Measurements from ENCODE around the gene CFAP74.

CFAP74 gene

GRCh38 chr1:2019571-2020309 lies 16.2 kb upstream of the CFAP74 start:
- DNase-seq, result no peak
- TF ChIP-seq GATA1 (IDR thresholded peaks at IDR 0.05; ENCODE audit: low read depth, low read length) (no peak), POLR2A (IDR thresholded peaks at IDR 0.05; ENCODE audit: low read length) (no peak)

- peak in 1 of 2 experiments; percentile 26 for DNase-seq
- no peak for TF ChIP-seq POLR2A (IDR thresholded peaks at IDR 0.05; ENCODE audit: low read length)
- no peak for TF ChIP-seq GATA1 (IDR thresholded peaks at IDR 0.05; ENCODE audit: low read depth, low read length)
Observed at GRCh38 chr1:2019172-2019543, 15.6 kb upstream of the CFAP74 start, which contains the start of gene GABRD. Gene GABRD, plus strand, starts transcription at chr1:2019345. Its CDS starts 79 bp downstream, at chr1:2019424.

- TF ChIP-seq POLR2A (IDR thresholded peaks at IDR 0.05; ENCODE audit: low read length), result no peak
- TF ChIP-seq GATA1 (IDR thresholded peaks at IDR 0.05; ENCODE audit: low read depth, low read length), result no peak
- no peak for DNase-seq
Observed at GRCh38 chr1:2018217-2019171, 14.9 kb upstream of the CFAP74 start.

GRCh38 chr1:2016123-2016522 lies 12.5 kb upstream of the CFAP74 start:
- DNase-seq, result no peak
- TF ChIP-seq POLR2A (IDR thresholded peaks at IDR 0.05; ENCODE audit: low read length) (no peak), GATA1 (IDR thresholded peaks at IDR 0.05; ENCODE audit: low read depth, low read length) (no peak)

GRCh38 chr1:2014741-2015735 lies 11.5 kb upstream of the CFAP74 start:
- no peak for DNase-seq

GRCh38 chr1:2014181-2014580 lies 10.6 kb upstream of the CFAP74 start:
- TF ChIP-seq GATA1 (IDR thresholded peaks at IDR 0.05; ENCODE audit: low read depth, low read length) (no peak), POLR2A (IDR thresholded peaks at IDR 0.05; ENCODE audit: low read length) (no peak)
- no peak for DNase-seq

More at GRCh38 chr1:2014741-2015735, 11.5 kb upstream of the CFAP74 start:
- no peak for TF ChIP-seq GATA1 (IDR thresholded peaks at IDR 0.05; ENCODE audit: low read depth, low read length)
- no peak for TF ChIP-seq POLR2A (IDR thresholded peaks at IDR 0.05; ENCODE audit: low read length)

- DNase-seq, result no peak
- TF ChIP-seq GATA1 (IDR thresholded peaks at IDR 0.05; ENCODE audit: low read depth, low read length), result no peak
- TF ChIP-seq POLR2A (IDR thresholded peaks at IDR 0.05; ENCODE audit: low read length), result no peak
Observed at GRCh38 chr1:2009101-2010053, 5.8 kb upstream of the CFAP74 start.

GRCh38 chr1:2004856-2005255 lies 1.3 kb upstream of the CFAP74 start:
- TF ChIP-seq POLR2A (IDR thresholded peaks at IDR 0.05; ENCODE audit: low read length) (no peak), GATA1 (IDR thresholded peaks at IDR 0.05; ENCODE audit: low read depth, low read length) (no peak)
- DNase-seq, result no peak

GRCh38 chr1:2001773-2002411 lies 1.7 kb downstream of the CFAP74 start:
- TF ChIP-seq GATA1 (IDR thresholded peaks at IDR 0.05; ENCODE audit: low read depth, low read length) (no peak), POLR2A (IDR thresholded peaks at IDR 0.05; ENCODE audit: low read length) (no peak)
- no peak for DNase-seq

- TF ChIP-seq POLR2A (IDR thresholded peaks at IDR 0.05; ENCODE audit: low read length) (no peak), GATA1 (IDR thresholded peaks at IDR 0.05; ENCODE audit: low read depth, low read length) (no peak)
- no peak for DNase-seq
Observed at GRCh38 chr1:2000850-2001249, 2.7 kb downstream of the CFAP74 start.

- TF ChIP-seq POLR2A (IDR thresholded peaks at IDR 0.05; ENCODE audit: low read length) (no peak), GATA1 (IDR thresholded peaks at IDR 0.05; ENCODE audit: low read depth, low read length) (no peak)
- DNase-seq, result no peak
Observed at GRCh38 chr1:2000432-2000831, 3.2 kb downstream of the CFAP74 start.

GRCh38 chr1:1997576-1997975 lies 6.0 kb downstream of the CFAP74 start:
- no peak for TF ChIP-seq GATA1 (IDR thresholded peaks at IDR 0.05; ENCODE audit: low read depth, low read length)
- TF ChIP-seq POLR2A (IDR thresholded peaks at IDR 0.05; ENCODE audit: low read length), result no peak
- no peak for DNase-seq

Measured in erythroblast (primary cell).